ENCODE measurements around the gene TDRD1. TPM values are rescaled to one million over a fixed set of nuclear protein-coding genes. Genes with fewer than 3 reads are reported as not detected.

The TDRD1 gene
- total and polyA plus RNA-seq, 7 donors: under 0.01 to 0.28 (median 0.17) TPM; not detected in 3

- H3K36me3 ChIP-seq: no peaks in the 10 kb centered on the region
- no peaks in the 10 kb centered on the region for H3K9me3 ChIP-seq
- no peak overlapping the region for H3K4me3 ChIP-seq
- intact Hi-C loops (cut with DNase I): no loop called here
- no peak for TF ChIP-seq POLR2AphosphoS5 (IDR thresholded peaks at IDR 0.05)
- TF ChIP-seq EP300 (IDR thresholded peaks at IDR 0.05): no peak
- no peak for TF ChIP-seq POLR2A (IDR thresholded peaks at IDR 0.05)
- no peak for TF ChIP-seq CTCF (IDR thresholded peaks at IDR 0.05)
- no peaks in the 10 kb centered on the region for H3K27me3 ChIP-seq
- H3K27ac ChIP-seq: no peak overlapping the region
- H3K4me1 ChIP-seq: peaks cover 0 to 7% (median 3%) of the 10 kb centered on the region in 4 donors
- WGBS, 2 donors: 91% methylated on average over 1 of the region's 1 CpG
- no peak for DNase-seq
Measured at GRCh38 chr10:114215033-114215432, 35.9 kb downstream of the TDRD1 start.

GRCh38 chr10:114220281-114220680 is 41.1 kb downstream of the TDRD1 start:
- H3K27ac ChIP-seq: no peak overlapping the region
- H3K36me3 ChIP-seq: no peaks in the 10 kb centered on the region
- no peaks in the 10 kb centered on the region for H3K27me3 ChIP-seq
- 91% methylated on average over 2 of the region's 2 CpGs for WGBS, 2 donors
- no peaks in the 10 kb centered on the region for H3K4me1 ChIP-seq
- no peak for DNase-seq
- no peak overlapping the region for H3K4me3 ChIP-seq
- H3K9me3 ChIP-seq: no peaks in the 10 kb centered on the region
- intact Hi-C loops (cut with DNase I): no loop called here
- TF ChIP-seq EP300 (IDR thresholded peaks at IDR 0.05) (no peak), POLR2AphosphoS5 (IDR thresholded peaks at IDR 0.05) (no peak), CTCF (IDR thresholded peaks at IDR 0.05) (no peak), POLR2A (IDR thresholded peaks at IDR 0.05) (no peak)

GRCh38 chr10:114221235-114221634 is 42.1 kb downstream of the TDRD1 start:
- Histone ChIP-seq H3K27ac (no peak overlapping the region), H3K4me3 (no peak overlapping the region), H3K4me1 (no peaks in the 10 kb centered on the region), H3K27me3 (no peaks in the 10 kb centered on the region), H3K9me3 (no peaks in the 10 kb centered on the region), H3K36me3 (no peaks in the 10 kb centered on the region)
- no peak for DNase-seq
- TF ChIP-seq POLR2AphosphoS5 (IDR thresholded peaks at IDR 0.05) (no peak), POLR2A (IDR thresholded peaks at IDR 0.05) (no peak), EP300 (IDR thresholded peaks at IDR 0.05) (no peak), CTCF (IDR thresholded peaks at IDR 0.05) (no peak)
- 81 to 82% methylated on average over 4 of the region's 4 CpGs for WGBS, 2 donors
- intact Hi-C loops (cut with DNase I): no loop called here

GRCh38 chr10:114223066-114223465 is 43.9 kb downstream of the TDRD1 start:
- intact Hi-C loops (cut with DNase I): no loop called here
- Histone ChIP-seq H3K4me3 (no peak overlapping the region), H3K36me3 (no peaks in the 10 kb centered on the region), H3K27me3 (no peaks in the 10 kb centered on the region), H3K4me1 (no peaks in the 10 kb centered on the region), H3K27ac (no peak overlapping the region), H3K9me3 (no peaks in the 10 kb centered on the region)
- DNase-seq: no peak
- 82 to 83% methylated on average over 4 of the region's 4 CpGs for WGBS, 2 donors
- TF ChIP-seq EP300 (IDR thresholded peaks at IDR 0.05): no peak

- intact Hi-C loops (cut with DNase I): no loop called here
- no peak for TF ChIP-seq POLR2AphosphoS5 (IDR thresholded peaks at IDR 0.05)
- no peak for TF ChIP-seq POLR2A (IDR thresholded peaks at IDR 0.05)
- TF ChIP-seq EP300 (IDR thresholded peaks at IDR 0.05): no peak
- no peak for TF ChIP-seq CTCF (IDR thresholded peaks at IDR 0.05)
- Histone ChIP-seq H3K4me1 (no peaks in the 10 kb centered on the region), H3K9me3 (no peaks in the 10 kb centered on the region), H3K27ac (no peak overlapping the region), H3K36me3 (no peaks in the 10 kb centered on the region), H3K27me3 (no peaks in the 10 kb centered on the region), H3K4me3 (no peak overlapping the region)
- DNase-seq: no peak
- WGBS, 2 donors: 64 to 65% methylated on average over 3 of the region's 3 CpGs
Measured at GRCh38 chr10:114228156-114228555, 49.0 kb downstream of the TDRD1 start.

All from sigmoid colon (tissue), 7 donors.